Measurements from ENCODE around the gene SCNN1G. TPM values are rescaled to one million over a fixed set of nuclear protein-coding genes. Genes with fewer than 3 reads are reported as not detected.

SCNN1G gene
- total RNA-seq, 4 donors from 2014 or later, result under 0.01 to 0.62 (median 0.40) TPM; not detected in 1

DNA sequence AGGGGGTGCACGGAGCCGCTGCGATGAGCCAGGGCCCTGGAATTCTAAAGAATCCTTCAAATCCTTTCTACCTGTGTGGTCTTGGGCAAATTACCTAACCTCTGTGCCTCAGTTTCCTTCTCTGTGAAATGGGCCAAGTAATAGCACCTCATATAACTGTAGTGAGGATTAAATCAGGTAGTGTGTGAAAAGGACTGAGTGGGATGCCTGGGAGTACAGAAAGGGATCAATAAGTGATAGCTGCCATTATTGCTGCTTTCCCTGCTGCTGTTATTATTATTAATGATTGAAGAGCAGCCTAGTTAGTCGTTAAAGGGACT lies 958 bp downstream of the SCNN1G start:
- Histone ChIP-seq H3K27me3 (peaks cover 6 to 17% of the 10 kb centered on the region in 2 donors), H3K4me3 (no peak overlapping the region), H3K4me1 (peaks cover 0 to 8% of the 10 kb centered on the region in 2 donors), H3K9me3 (no peaks in the 10 kb centered on the region), H3K27ac (no peak overlapping the region), H3K36me3 (no peaks in the 10 kb centered on the region)
- DNase-seq, result no peak
- intact Hi-C loops (cut with DNase I; ENCODE audit: low total_unique reads), result no loop called here
- TF ChIP-seq, protein P1, sequence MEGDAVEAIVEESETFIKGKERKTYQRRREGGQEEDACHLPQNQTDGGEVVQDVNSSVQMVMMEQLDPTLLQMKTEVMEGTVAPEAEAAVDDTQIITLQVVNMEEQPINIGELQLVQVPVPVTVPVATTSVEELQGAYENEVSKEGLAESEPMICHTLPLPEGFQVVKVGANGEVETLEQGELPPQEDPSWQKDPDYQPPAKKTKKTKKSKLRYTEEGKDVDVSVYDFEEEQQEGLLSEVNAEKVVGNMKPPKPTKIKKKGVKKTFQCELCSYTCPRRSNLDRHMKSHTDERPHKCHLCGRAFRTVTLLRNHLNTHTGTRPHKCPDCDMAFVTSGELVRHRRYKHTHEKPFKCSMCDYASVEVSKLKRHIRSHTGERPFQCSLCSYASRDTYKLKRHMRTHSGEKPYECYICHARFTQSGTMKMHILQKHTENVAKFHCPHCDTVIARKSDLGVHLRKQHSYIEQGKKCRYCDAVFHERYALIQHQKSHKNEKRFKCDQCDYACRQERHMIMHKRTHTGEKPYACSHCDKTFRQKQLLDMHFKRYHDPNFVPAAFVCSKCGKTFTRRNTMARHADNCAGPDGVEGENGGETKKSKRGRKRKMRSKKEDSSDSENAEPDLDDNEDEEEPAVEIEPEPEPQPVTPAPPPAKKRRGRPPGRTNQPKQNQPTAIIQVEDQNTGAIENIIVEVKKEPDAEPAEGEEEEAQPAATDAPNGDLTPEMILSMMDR (IDR thresholded peaks at IDR 0.05), result no peak
- no peak for TF ChIP-seq POLR2A (IDR thresholded peaks at IDR 0.05)

DNA sequence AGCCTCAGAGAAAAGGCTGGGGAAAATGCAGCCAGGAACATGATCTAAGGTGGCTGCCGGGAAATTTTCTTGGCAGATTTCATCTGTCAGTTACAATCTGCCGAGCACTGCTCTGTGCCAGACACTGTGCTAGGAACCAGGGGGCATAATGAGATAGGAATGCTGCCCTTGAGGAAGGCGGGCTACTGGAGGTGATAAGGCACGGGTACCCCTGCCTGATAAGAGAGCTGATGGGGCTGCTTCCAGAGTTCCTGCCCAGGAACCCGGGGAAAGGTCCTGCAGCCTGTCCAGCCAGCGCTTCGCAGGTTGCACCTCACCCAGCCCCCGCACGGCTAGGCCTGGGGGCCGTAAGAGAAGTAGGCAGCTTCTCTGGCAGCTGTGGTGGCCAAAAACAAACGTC lies 3.1 kb downstream of the SCNN1G start:
- Histone ChIP-seq H3K9me3 (no peaks in the 10 kb centered on the region), H3K27me3 (peaks cover 6 to 14% of the 10 kb centered on the region in 2 donors), H3K4me3 (no peak overlapping the region), H3K36me3 (no peaks in the 10 kb centered on the region), H3K4me1 (peaks cover 0 to 8% of the 10 kb centered on the region in 2 donors), H3K27ac (no peak overlapping the region)
- no peak for TF ChIP-seq POLR2A (IDR thresholded peaks at IDR 0.05)
- TF ChIP-seq, protein P1 (IDR thresholded peaks at IDR 0.05), result no peak
- no peak for DNase-seq
- intact Hi-C loops (cut with DNase I; ENCODE audit: low total_unique reads), result no loop called here

DNA sequence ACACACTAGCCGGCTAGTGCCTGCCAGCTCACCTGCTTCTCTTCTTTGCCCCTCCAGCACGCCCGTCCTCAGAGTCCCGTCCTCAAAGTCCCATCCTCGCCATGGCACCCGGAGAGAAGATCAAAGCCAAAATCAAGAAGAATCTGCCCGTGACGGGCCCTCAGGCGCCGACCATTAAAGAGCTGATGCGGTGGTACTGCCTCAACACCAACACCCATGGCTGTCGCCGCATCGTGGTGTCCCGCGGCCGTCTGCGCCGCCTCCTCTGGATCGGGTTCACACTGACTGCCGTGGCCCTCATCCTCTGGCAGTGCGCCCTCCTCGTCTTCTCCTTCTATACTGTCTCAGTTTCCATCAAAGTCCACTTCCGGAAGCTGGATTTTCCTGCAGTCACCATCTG lies 3.6 kb downstream of the SCNN1G start:
- TF ChIP-seq POLR2A (IDR thresholded peaks at IDR 0.05), result no peak
- TF ChIP-seq, protein P1 (IDR thresholded peaks at IDR 0.05), result no peak
- no peaks in the 10 kb centered on the region for H3K36me3 ChIP-seq
- H3K27me3 ChIP-seq, result peaks cover 6 to 14% of the 10 kb centered on the region in 2 donors
- no peak for DNase-seq
- no peak overlapping the region for H3K4me3 ChIP-seq
- H3K27ac ChIP-seq, result no peak overlapping the region
- no peaks in the 10 kb centered on the region for H3K9me3 ChIP-seq
- intact Hi-C loops (cut with DNase I; ENCODE audit: low total_unique reads), result no loop called here
- H3K4me1 ChIP-seq, result peaks cover 0 to 8% of the 10 kb centered on the region in 2 donors

DNA sequence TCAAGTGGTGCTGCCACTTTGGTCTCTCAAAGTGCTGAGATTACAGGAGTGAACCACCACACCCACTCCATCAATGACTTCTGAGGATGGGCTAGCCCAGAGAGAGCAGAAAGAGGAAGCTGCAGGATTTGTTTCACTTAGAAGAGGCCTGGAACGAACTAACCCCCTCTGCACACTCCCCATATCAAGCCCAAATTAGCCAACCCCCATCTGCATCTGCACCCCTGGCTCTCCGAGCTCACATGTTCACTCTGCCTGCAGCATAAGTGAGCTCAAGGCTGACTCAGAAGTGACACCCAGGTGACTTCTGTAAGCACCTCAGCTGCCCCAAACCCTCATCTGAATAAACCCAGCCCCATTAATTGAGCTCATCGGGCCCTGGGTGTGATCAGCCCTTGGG lies 4.8 kb downstream of the SCNN1G start:
- H3K36me3 ChIP-seq, result no peaks in the 10 kb centered on the region

DNA sequence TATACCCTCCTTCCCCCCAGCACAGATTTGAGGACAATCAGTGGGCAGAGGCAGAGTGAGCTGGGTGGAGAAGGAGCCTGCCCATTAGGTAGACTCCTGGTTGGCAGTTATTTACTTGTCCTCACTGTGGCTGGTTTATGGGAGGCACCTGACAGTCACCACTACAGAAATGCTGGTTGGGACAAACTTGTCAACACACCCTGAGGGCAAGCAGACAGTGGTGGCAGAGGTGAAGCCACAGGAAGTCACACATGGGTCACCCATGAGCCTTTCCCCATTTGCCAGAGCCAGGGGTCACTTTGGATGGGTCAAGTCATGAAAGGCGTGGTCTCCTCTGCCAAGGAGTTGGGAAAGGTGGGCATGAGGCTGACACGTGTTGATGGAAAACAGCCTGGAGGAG lies 6.4 kb downstream of the SCNN1G start:
- TF ChIP-seq POLR2A (IDR thresholded peaks at IDR 0.05), result no peak
- TF ChIP-seq, protein P1 (IDR thresholded peaks at IDR 0.05), result no peak
- no peaks in the 10 kb centered on the region for H3K9me3 ChIP-seq
- intact Hi-C loops (cut with DNase I; ENCODE audit: low total_unique reads), result no loop called here
- H3K27ac ChIP-seq, result no peak overlapping the region
- DNase-seq, result no peak
- H3K4me1 ChIP-seq, result no peaks in the 10 kb centered on the region
- no peaks in the 10 kb centered on the region for H3K36me3 ChIP-seq
- no peak overlapping the region for H3K4me3 ChIP-seq
- H3K27me3 ChIP-seq, result no peaks in the 10 kb centered on the region

More for the DNA sequence above, 4.8 kb downstream of the SCNN1G start:
- no peak for DNase-seq
- TF ChIP-seq, protein P1 (IDR thresholded peaks at IDR 0.05), result no peak
- no peak for TF ChIP-seq POLR2A (IDR thresholded peaks at IDR 0.05)
- intact Hi-C loops (cut with DNase I; ENCODE audit: low total_unique reads), result no loop called here
- no peak overlapping the region for H3K27ac ChIP-seq
- peaks cover 0 to 8% of the 10 kb centered on the region in 2 donors for H3K4me1 ChIP-seq
- H3K9me3 ChIP-seq, result no peaks in the 10 kb centered on the region
- H3K27me3 ChIP-seq, result peaks cover 6 to 9% of the 10 kb centered on the region in 2 donors
- no peak overlapping the region for H3K4me3 ChIP-seq
